Neural cell (in vitro differentiated cells): ENCODE results near the gene SLC4A5.

Source experiments
- EP300 ChIP-seq: fragments of 450-650 bp; conservative IDR thresholded peaks from 2 replicates; pipeline ENCODE4 v1.6.1; 2014; ENCODE audit warnings: antibody characterized with exemption, mild to moderate bottlenecking, moderate library complexity; ENCODE audit not compliant: poor library complexity, severe bottlenecking
- EZH2 ChIP-seq: fragments of 200-600, 300-800 bp; shearing (Covaris generic), sonication (generic); IDR thresholded peaks from 2 replicates; pipeline ENCODE4 v1.6.1; 2014; ENCODE audit warnings: antibody characterized with exemption, low read length, borderline replicate concordance, mild to moderate bottlenecking; ENCODE audit not compliant: insufficient read depth, poor library complexity, severe bottlenecking
- MXI1 ChIP-seq: fragments of 450-650 bp; conservative IDR thresholded peaks from 2 replicates; pipeline ENCODE4 v1.6.1; 2014; ENCODE audit warnings: antibody characterized with exemption, mild to moderate bottlenecking; ENCODE audit not compliant: poor library complexity, severe bottlenecking
- POLR2AphosphoS5 ChIP-seq: IDR thresholded peaks from 2 replicates; pipeline ENCODE4 v1.6.1; 2012
- RAD21 ChIP-seq: fragments of 450-650 bp; conservative IDR thresholded peaks from 2 replicates; pipeline ENCODE4 v1.6.1; 2014; ENCODE audit warnings: antibody characterized with exemption, mild to moderate bottlenecking, moderate library complexity
- TAF1 ChIP-seq: IDR thresholded peaks from 2 replicates; pipeline ENCODE4 v1.6.1; 2012; ENCODE audit warnings: low read depth
- TF ChIP-seq, protein P1 (sequence below): IDR thresholded peaks from 2 replicates; pipeline ENCODE4 v1.6.1; 2012; ENCODE audit warnings: borderline replicate concordance
- TF ChIP-seq, protein P2 (sequence below): fragments of 450-650 bp; IDR thresholded peaks from 2 replicates; pipeline ENCODE4 v1.5.1; 2014; ENCODE audit warnings: antibody characterized with exemption, mild to moderate bottlenecking, moderate library complexity; ENCODE audit not compliant: poor library complexity, severe bottlenecking

DNA sequence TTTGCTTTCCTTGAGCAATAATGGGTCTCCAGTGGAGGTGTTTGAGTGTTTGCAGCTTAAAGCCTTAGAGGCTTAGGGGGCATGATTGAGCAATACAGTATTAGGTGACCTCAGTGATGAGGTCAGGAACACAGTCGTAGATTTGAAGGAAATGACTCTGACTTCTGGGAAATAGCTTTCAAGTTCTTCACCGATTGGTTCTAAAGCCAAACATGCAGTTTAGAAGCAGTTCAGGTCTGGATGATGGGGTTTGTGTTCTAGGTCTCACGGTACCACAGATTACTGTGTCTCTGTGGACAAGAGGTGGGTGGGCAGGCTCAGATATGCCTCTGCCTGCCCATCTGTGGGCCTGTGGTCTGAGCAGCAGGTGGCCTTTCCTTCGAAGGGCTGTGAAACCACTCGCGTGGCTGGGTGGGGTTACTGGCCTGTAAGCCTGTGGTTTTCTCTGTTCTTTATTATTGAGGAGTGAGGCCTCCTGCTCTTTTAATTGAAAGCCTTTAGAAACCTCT is 137.0 kb downstream of the SLC4A5 start:
- TF ChIP-seq, protein P1, sequence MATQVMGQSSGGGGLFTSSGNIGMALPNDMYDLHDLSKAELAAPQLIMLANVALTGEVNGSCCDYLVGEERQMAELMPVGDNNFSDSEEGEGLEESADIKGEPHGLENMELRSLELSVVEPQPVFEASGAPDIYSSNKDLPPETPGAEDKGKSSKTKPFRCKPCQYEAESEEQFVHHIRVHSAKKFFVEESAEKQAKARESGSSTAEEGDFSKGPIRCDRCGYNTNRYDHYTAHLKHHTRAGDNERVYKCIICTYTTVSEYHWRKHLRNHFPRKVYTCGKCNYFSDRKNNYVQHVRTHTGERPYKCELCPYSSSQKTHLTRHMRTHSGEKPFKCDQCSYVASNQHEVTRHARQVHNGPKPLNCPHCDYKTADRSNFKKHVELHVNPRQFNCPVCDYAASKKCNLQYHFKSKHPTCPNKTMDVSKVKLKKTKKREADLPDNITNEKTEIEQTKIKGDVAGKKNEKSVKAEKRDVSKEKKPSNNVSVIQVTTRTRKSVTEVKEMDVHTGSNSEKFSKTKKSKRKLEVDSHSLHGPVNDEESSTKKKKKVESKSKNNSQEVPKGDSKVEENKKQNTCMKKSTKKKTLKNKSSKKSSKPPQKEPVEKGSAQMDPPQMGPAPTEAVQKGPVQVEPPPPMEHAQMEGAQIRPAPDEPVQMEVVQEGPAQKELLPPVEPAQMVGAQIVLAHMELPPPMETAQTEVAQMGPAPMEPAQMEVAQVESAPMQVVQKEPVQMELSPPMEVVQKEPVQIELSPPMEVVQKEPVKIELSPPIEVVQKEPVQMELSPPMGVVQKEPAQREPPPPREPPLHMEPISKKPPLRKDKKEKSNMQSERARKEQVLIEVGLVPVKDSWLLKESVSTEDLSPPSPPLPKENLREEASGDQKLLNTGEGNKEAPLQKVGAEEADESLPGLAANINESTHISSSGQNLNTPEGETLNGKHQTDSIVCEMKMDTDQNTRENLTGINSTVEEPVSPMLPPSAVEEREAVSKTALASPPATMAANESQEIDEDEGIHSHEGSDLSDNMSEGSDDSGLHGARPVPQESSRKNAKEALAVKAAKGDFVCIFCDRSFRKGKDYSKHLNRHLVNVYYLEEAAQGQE: no peak
- TF ChIP-seq, protein P2, sequence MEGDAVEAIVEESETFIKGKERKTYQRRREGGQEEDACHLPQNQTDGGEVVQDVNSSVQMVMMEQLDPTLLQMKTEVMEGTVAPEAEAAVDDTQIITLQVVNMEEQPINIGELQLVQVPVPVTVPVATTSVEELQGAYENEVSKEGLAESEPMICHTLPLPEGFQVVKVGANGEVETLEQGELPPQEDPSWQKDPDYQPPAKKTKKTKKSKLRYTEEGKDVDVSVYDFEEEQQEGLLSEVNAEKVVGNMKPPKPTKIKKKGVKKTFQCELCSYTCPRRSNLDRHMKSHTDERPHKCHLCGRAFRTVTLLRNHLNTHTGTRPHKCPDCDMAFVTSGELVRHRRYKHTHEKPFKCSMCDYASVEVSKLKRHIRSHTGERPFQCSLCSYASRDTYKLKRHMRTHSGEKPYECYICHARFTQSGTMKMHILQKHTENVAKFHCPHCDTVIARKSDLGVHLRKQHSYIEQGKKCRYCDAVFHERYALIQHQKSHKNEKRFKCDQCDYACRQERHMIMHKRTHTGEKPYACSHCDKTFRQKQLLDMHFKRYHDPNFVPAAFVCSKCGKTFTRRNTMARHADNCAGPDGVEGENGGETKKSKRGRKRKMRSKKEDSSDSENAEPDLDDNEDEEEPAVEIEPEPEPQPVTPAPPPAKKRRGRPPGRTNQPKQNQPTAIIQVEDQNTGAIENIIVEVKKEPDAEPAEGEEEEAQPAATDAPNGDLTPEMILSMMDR: no peak
- no peak for TF ChIP-seq RAD21
- no peak for TF ChIP-seq TAF1
- TF ChIP-seq MXI1: no peak
- no peak for TF ChIP-seq EZH2
- TF ChIP-seq EP300: no peak
- no peak for TF ChIP-seq POLR2AphosphoS5
